Nephron progenitor cell (in vitro differentiated cells): ENCODE measurements around the gene LIPG.

Experiments used
- DNase-seq: peaks from one replicate; pipeline ENCODE4 v3.0.0; 2021
- H3K27ac Mint-ChIP-seq: 2 replicates; pipeline ENCODE4 v1.8.0; 2021; ENCODE audit warnings: mild to moderate bottlenecking, moderate library complexity, mixed read lengths
- H3K27me3 Mint-ChIP-seq: 2 replicates; pipeline ENCODE4 v1.8.0; 2021; ENCODE audit warnings: mild to moderate bottlenecking, low read depth, mixed read lengths; ENCODE audit not compliant: poor library complexity
- H3K36me3 Mint-ChIP-seq: 2 replicates; pipeline ENCODE4 v1.8.0; 2021; ENCODE audit warnings: low read depth, mixed read lengths
- H3K4me1 Mint-ChIP-seq: 2 replicates; pipeline ENCODE4 v1.8.0; 2021; ENCODE audit warnings: mixed read lengths
- H3K4me3 Mint-ChIP-seq: 2 replicates; pipeline ENCODE4 v1.8.0; 2021; ENCODE audit warnings: mild to moderate bottlenecking, moderate library complexity, mixed read lengths
- H3K9me3 Mint-ChIP-seq: 2 replicates; pipeline ENCODE4 v1.8.0; 2021; ENCODE audit warnings: mild to moderate bottlenecking, moderate library complexity, mixed read lengths
- TF ChIP-seq, protein P1 (sequence below): fragments of 200-600 bp; sonication (generic); IDR thresholded peaks from 2 replicates; pipeline ENCODE4 v1.5.0; 2021; ENCODE audit warnings: antibody characterized with exemption

Gene LIPG

GRCh38 chr18:49537232-49537896, 24.5 kb upstream of the LIPG start:
- Mint-ChIP-seq H3K36me3 (no peaks in the 10 kb centered on the region), H3K27me3 (peaks cover 3% of the 10 kb centered on the region), H3K27ac (no peak overlapping the region), H3K9me3 (peaks cover 22% of the 10 kb centered on the region), H3K4me1 (peaks cover 5% of the 10 kb centered on the region), H3K4me3 (no peak overlapping the region)
- DNase-seq: no peak
- TF ChIP-seq, protein P1, sequence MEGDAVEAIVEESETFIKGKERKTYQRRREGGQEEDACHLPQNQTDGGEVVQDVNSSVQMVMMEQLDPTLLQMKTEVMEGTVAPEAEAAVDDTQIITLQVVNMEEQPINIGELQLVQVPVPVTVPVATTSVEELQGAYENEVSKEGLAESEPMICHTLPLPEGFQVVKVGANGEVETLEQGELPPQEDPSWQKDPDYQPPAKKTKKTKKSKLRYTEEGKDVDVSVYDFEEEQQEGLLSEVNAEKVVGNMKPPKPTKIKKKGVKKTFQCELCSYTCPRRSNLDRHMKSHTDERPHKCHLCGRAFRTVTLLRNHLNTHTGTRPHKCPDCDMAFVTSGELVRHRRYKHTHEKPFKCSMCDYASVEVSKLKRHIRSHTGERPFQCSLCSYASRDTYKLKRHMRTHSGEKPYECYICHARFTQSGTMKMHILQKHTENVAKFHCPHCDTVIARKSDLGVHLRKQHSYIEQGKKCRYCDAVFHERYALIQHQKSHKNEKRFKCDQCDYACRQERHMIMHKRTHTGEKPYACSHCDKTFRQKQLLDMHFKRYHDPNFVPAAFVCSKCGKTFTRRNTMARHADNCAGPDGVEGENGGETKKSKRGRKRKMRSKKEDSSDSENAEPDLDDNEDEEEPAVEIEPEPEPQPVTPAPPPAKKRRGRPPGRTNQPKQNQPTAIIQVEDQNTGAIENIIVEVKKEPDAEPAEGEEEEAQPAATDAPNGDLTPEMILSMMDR: no peak

- DNase-seq: no peak
- TF ChIP-seq, protein P1: no peak
- peaks cover 3% of the 10 kb centered on the region for H3K27me3 Mint-ChIP-seq
- no peak overlapping the region for H3K4me3 Mint-ChIP-seq
- H3K36me3 Mint-ChIP-seq: no peaks in the 10 kb centered on the region
- peaks cover 23% of the 10 kb centered on the region for H3K4me1 Mint-ChIP-seq
- peaks cover 7% of the 10 kb centered on the region for H3K9me3 Mint-ChIP-seq
- H3K27ac Mint-ChIP-seq: no peak overlapping the region
Measured at GRCh38 chr18:49544362-49544761, 17.5 kb upstream of the LIPG start.

- DNase-seq: no peak
- TF ChIP-seq, protein P1: no peak
- Mint-ChIP-seq H3K36me3 (no peaks in the 10 kb centered on the region), H3K4me1 (peaks cover 18% of the 10 kb centered on the region), H3K27me3 (peaks cover 3% of the 10 kb centered on the region), H3K27ac (no peak overlapping the region), H3K9me3 (peaks cover 10% of the 10 kb centered on the region), H3K4me3 (no peak overlapping the region)
Measured at GRCh38 chr18:49546278-49546677, 15.6 kb upstream of the LIPG start.

DNA sequence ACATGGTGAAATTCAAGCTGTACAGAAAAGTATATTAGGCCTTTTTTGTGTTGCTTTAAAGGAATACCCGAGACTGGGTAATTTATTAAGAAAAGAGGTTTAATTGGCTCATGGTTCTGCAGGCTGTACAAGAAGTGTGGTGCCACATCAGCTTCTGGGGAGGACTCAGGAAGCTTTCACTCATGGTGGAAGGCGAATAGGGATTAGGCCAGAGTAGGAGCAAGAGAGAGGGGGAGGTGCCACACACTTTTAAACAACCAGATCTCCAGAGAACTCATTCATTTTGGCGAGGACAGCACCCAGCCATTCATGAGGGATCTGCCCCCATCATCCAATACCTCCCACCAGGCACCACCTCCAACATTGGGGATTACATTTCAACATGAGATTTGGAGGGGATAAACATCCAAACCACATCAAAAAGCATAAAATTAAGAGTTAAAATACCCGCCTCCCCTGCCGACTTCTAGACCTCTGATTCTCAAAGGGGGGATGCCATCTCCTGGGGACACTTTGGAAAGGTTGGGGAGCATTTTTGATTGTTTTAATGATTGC, 15.1 kb upstream of the LIPG start:
- H3K27ac Mint-ChIP-seq: peak overlapping the region; percentile 40
- peaks cover 3% of the 10 kb centered on the region for H3K27me3 Mint-ChIP-seq
- DNase-seq: no peak
- no peaks in the 10 kb centered on the region for H3K36me3 Mint-ChIP-seq
- TF ChIP-seq, protein P1: no peak
- peaks cover 15% of the 10 kb centered on the region for H3K9me3 Mint-ChIP-seq
- H3K4me1 Mint-ChIP-seq: peaks cover 18% of the 10 kb centered on the region
- no peak overlapping the region for H3K4me3 Mint-ChIP-seq

- Mint-ChIP-seq H3K9me3 (peaks cover 20% of the 10 kb centered on the region), H3K4me3 (no peak overlapping the region)
Measured at GRCh38 chr18:49547701-49548100, 14.2 kb upstream of the LIPG start.

More at GRCh38 chr18:49547701-49548100, 14.2 kb upstream of the LIPG start:
- Mint-ChIP-seq H3K27me3 (no peaks in the 10 kb centered on the region), H3K27ac (no peak overlapping the region), H3K36me3 (no peaks in the 10 kb centered on the region), H3K4me1 (peaks cover 18% of the 10 kb centered on the region)
- TF ChIP-seq, protein P1: no peak
- no peak for DNase-seq
